T-cell (primary cell): Measurements from ENCODE around the gene PSMC5. TPM values are rescaled to one million over a fixed set of nuclear protein-coding genes. Genes with fewer than 3 reads are reported as not detected.
"Not testable (repeated sequence)": the region's sequence is repeated elsewhere in the genome, so short reads cannot be mapped to it uniquely, and the experiment has no call there.

Source experiments
- ATAC-seq, 4 experiments: fragments of 200-7000 bp in 3 of 4; fragments of 150-1000 bp in 1 of 4; cut with Tn5 transposase; replicated peaks in 1 of 4; 1 replicate in 3 of 4; 2 replicates in 1 of 4; pipeline ENCODE4 v1.10.0; 2021; ENCODE audit warnings: moderate library complexity in 3 of 4, mild to moderate bottlenecking in 2 of 4, moderate number of reproducible peaks in 1 of 4
- CTCF ChIA-PET, 2 donors: fragments of 300-600 bp; sonication (Branson Sonifier 250); formaldehyde crosslinking; loops; one replicate each; lab custom pipeline; 2022; ENCODE audit warnings: antibody characterized with exemption in 2 of 2; lab: Charles Lee
- POLR2A ChIA-PET, 2 donors: fragments of 300-600 bp; sonication (Branson Sonifier 250); formaldehyde crosslinking; loops; one replicate each; lab custom pipeline; 2022; ENCODE audit warnings: antibody characterized with exemption in 2 of 2; lab: Charles Lee
- DNase-seq, 35 experiments: peaks; one replicate each; pipeline versions ENCODE4 v3.0.0 to v3.0.0-alpha.2; 2013 to 2023
- H3K27ac ChIP-seq: one replicate; pipeline ENCODE4 v1.5.1; 2013; ENCODE audit warnings: low read length
- H3K27me3 ChIP-seq, 2 experiments: replicated peaks in 1 of 2; 1 replicate in 1 of 2; 2 replicates in 1 of 2; pipeline versions ENCODE4 v1.6.1 to v1.7.0; 2013; ENCODE audit warnings: low read length in 1 of 2, mixed read lengths in 1 of 2; ENCODE audit not compliant: control insufficient read depth in 2 of 2, insufficient read depth in 2 of 2; ENCODE audit errors: extremely low read depth in 1 of 2
- H3K36me3 ChIP-seq, 2 donors: 1 replicate in 1 of 2; 2 replicates in 1 of 2; pipeline versions ENCODE4 v1.6.1 to v1.7.0; 2013; ENCODE audit warnings: low read length in 1 of 2; ENCODE audit not compliant: control insufficient read depth in 2 of 2, insufficient read depth in 1 of 2; ENCODE audit errors: extremely low read depth in 1 of 2
- H3K4me1 ChIP-seq, 2 experiments: 1 replicate in 1 of 2; 2 replicates in 1 of 2; pipeline versions ENCODE4 v1.6.1 to v1.7.0; 2013; ENCODE audit warnings: low read length in 2 of 2, mixed read lengths in 1 of 2; ENCODE audit not compliant: insufficient read depth in 2 of 2, control insufficient read depth in 1 of 2; ENCODE audit errors: extremely low read depth in 1 of 2
- H3K4me3 ChIP-seq, 2 donors: 1 replicate in 1 of 2; 2 replicates in 1 of 2; pipeline versions ENCODE4 v1.5.1 to v1.7.0; 2013; ENCODE audit warnings: mild to moderate bottlenecking in 2 of 2, low read length in 1 of 2, moderate library complexity in 1 of 2; ENCODE audit not compliant: control insufficient read depth in 1 of 2; ENCODE audit errors: extremely low read depth in 1 of 2
- H3K9me3 ChIP-seq: 2 replicates; pipeline ENCODE4 v1.7.0; 2013
- H3K27ac Mint-ChIP-seq, 2 donors: one replicate each; pipeline ENCODE4 v1.8.0; 2020 to 2021; ENCODE audit warnings: mild to moderate bottlenecking in 2 of 2, mixed read lengths in 2 of 2
- H3K27me3 Mint-ChIP-seq, 2 donors: one replicate each; pipeline ENCODE4 v1.8.0; 2021 to 2022; ENCODE audit warnings: mixed read lengths in 2 of 2
- H3K36me3 Mint-ChIP-seq: one replicate; pipeline ENCODE4 v1.8.0; 2021; ENCODE audit warnings: mixed read lengths
- H3K4me1 Mint-ChIP-seq, 3 donors: one replicate each; pipeline ENCODE4 v1.8.0; 2020 to 2022; ENCODE audit warnings: mixed read lengths in 3 of 3, mild to moderate bottlenecking in 1 of 3
- H3K4me3 Mint-ChIP-seq, 3 donors: one replicate each; pipeline ENCODE4 v1.8.0; 2020 to 2022; ENCODE audit warnings: mild to moderate bottlenecking in 3 of 3, mixed read lengths in 3 of 3, moderate library complexity in 3 of 3
- H3K9me3 Mint-ChIP-seq, 3 donors: one replicate each; pipeline ENCODE4 v1.8.0; 2020 to 2022; ENCODE audit warnings: mixed read lengths in 3 of 3
- WGBS: methylation state at CpG from one replicate; pipeline ENCODE4 v1.1.5; 2013; ENCODE audit warnings: missing lambda C conversion rate; ENCODE audit not compliant: insufficient coverage; 5-methylcytosine and 5-hydroxymethylcytosine counted together
- total RNA-seq, 35 experiments: library from RNA in 6 of 35; stranded (reverse) in 6 of 35; fragments of 120-200 nt in 1 of 35; gene quantifications; one replicate each; pipeline versions ENCODE4 v1.2.1 to v1.2.4 and lab custom pipeline; 2013 to 2026

PSMC5 gene
- total RNA-seq, 5 donors from 2014 or later (not counting 1 experiment from before 2014, with no cell fraction given), result 83.9 to 114 (median 107) TPM

DNA sequence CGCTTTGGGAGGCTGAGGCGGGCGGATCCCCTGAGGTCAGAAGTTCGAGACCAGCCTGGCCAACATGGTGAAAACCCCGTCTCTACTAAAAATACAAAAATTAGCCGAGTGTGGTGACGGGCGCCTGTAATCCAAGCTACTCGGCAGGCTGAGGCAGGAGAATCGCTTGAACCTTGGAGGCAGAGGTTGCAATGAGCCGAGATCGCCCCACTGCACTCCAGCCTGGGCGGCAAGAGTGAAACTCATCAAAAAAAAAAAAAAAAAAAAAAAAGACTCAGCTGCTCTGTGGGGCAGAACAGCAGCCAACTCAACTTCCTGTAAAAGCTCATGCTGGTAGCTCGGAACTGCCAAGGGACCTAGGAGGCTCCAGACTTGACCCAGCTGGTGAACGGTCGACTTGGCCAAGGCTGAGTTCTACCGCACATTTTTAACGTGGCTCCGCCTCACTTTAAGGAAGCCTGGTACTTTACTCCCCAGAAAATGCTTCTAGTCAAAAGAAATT, 16.2 kb downstream of the PSMC5 start:
- not testable (repeated sequence) for H3K27me3 ChIP-seq, H3K9me3 ChIP-seq, H3K9me3 Mint-ChIP-seq, H3K27me3 Mint-ChIP-seq, H3K36me3 Mint-ChIP-seq, H3K36me3 ChIP-seq
- H3K27ac Mint-ChIP-seq, result peak overlapping the region; percentile 91 to 92
- peak in 1 of 4 experiments; percentile 20 for ATAC-seq
- peak overlapping the region; percentile 82 to 92 (median 84) for H3K4me3 Mint-ChIP-seq
- peak overlapping the region; percentile 93 to 94 for H3K4me3 ChIP-seq
- peaks cover 41 to 49% (median 48%) of the 10 kb centered on the region in 3 donors for H3K4me1 Mint-ChIP-seq
- ChIA-PET CTCF (interaction anchor here (0.5 to 1.5 kb wide), 8 partner anchors 15 to 478 kb away, joined by 3 to 9 read pairs (median 4); partner anchors contain the start of genes CCDC47 (in 1 of the 2) and PSMC5 (in 1 of the 2)), POLR2A (interaction anchor here (0.5 to 0.9 kb wide), 11 partner anchors 9 to 814 kb away, joined by 3 to 11 read pairs (median 6); partner anchors contain the start of genes DDX5 (in 1 of the 2) and ICAM2 (in 1 of the 2))
- H3K27ac ChIP-seq, result peak overlapping the region; percentile 94
- 1% methylated on average over 14 of the region's 19 CpGs for WGBS
- H3K4me1 ChIP-seq, result peaks cover 30 to 57% of the 10 kb centered on the region in 2 experiments
- DNase-seq, result peak in 12 of 35 experiments; percentile 15 to 63 (median 27)

DNA sequence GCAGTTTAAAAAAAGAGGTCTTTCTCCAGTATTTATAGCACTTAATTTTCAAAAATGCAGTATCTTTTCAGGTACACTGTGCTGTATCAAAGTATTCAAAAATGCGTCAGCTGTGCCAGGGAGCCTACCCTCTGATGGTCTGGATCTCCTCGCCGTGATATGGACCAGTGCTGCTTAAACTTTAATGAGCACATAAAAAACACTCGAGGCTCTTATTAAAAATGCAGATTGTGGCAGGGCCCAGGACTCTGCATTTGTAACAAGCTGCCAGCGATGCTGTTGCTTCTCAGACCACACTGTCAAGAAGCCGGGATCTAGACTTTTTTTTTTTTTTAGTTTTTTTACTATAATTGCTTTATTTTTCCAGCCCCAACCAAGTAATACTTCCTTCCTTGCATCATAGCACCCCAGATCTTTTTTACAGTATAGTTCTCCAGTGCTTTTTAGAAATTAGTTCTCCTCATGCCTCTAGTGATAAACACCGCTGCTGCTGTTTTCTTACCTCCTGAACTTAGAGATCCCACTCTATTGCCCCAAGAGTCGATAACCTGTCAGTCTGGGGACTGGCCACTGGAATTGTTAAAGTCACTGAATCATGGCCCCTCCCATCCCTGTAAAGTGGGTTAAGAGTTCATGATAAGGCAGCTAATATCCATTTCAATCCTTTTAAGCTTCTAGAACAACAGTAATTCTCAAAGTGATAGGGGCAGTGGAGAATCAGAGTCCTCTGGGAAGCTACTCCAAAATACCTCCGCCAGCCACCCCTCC, 16.9 kb downstream of the PSMC5 start:
- CTCF ChIA-PET, result interaction anchor here (0.5 to 1.5 kb wide), 5 partner anchors 61 to 479 kb away, joined by 3 to 9 read pairs (median 5); partner anchors contain the start of gene CCDC47 (in 1 of the 2)
- peaks cover 40 to 50% (median 47%) of the 10 kb centered on the region in 3 donors for H3K4me1 Mint-ChIP-seq
- H3K9me3 ChIP-seq, result no peaks in the 10 kb centered on the region

DNA sequence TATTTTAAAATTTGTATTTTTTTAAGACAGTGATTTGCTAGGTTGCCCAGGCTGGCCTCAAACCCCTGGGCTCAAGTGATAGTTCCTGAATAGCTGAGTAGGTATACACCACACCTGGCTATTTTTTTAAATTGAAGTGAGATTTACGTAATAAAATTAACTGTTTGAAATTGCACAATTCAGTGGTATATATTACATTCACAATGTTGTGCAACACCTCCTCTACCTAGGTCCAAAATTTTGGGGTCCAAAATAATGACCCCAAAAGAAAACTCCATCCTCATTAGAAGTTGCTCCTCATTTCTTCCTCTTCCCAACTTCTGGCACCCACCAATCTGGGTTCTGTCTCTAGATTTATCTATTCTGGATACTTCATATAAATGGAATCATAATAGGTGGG, 18.3 kb downstream of the PSMC5 start:
- POLR2A ChIA-PET, result no interaction called here
- H3K4me1 ChIP-seq, result peaks cover 12 to 48% of the 10 kb centered on the region in 2 experiments
- no peak overlapping the region for H3K4me3 ChIP-seq
- no peak overlapping the region for H3K4me3 Mint-ChIP-seq
- H3K36me3 ChIP-seq, result no peaks in the 10 kb centered on the region
- no CpG with 5 or more reads among the region's 1 CpG for WGBS
- no peaks in the 10 kb centered on the region for H3K27me3 Mint-ChIP-seq
- H3K36me3 Mint-ChIP-seq, result no peaks in the 10 kb centered on the region
- DNase-seq, result no peak
- CTCF ChIA-PET, result no interaction called here
- no peaks in the 10 kb centered on the region for H3K9me3 Mint-ChIP-seq
- H3K4me1 Mint-ChIP-seq, result peaks cover 32 to 41% (median 40%) of the 10 kb centered on the region in 3 donors
- H3K27ac ChIP-seq, result no peak overlapping the region
- no peak overlapping the region for H3K27ac Mint-ChIP-seq
- no peaks in the 10 kb centered on the region for H3K27me3 ChIP-seq
- H3K9me3 ChIP-seq, result no peaks in the 10 kb centered on the region
- ATAC-seq, result no peak

More for the DNA sequence above, 16.9 kb downstream of the PSMC5 start:
- peak overlapping the region in 1 of 2 donors; percentile 93 for H3K4me3 ChIP-seq
- 95% methylated on average over 6 of the region's 9 CpGs for WGBS
- Mint-ChIP-seq H3K4me3 (peak overlapping the region; percentile 82 to 92 (median 84)), H3K36me3 (no peaks in the 10 kb centered on the region), H3K9me3 (no peaks in the 10 kb centered on the region), H3K27ac (peak overlapping the region; percentile 91 to 92), H3K27me3 (no peaks in the 10 kb centered on the region)
- peaks cover 24 to 57% of the 10 kb centered on the region in 2 experiments for H3K4me1 ChIP-seq
- no peaks in the 10 kb centered on the region for H3K27me3 ChIP-seq
- POLR2A ChIA-PET, result interaction anchor here (0.5 to 0.9 kb wide), 9 partner anchors 9 to 814 kb away, joined by 3 to 11 read pairs (median 5); partner anchors contain the start of gene DDX5 (in 1 of the 2)
- no peak for ATAC-seq
- no peaks in the 10 kb centered on the region for H3K36me3 ChIP-seq
- peak in 1 of 35 experiments; percentile 6 for DNase-seq
- H3K27ac ChIP-seq, result peak overlapping the region; percentile 94

DNA sequence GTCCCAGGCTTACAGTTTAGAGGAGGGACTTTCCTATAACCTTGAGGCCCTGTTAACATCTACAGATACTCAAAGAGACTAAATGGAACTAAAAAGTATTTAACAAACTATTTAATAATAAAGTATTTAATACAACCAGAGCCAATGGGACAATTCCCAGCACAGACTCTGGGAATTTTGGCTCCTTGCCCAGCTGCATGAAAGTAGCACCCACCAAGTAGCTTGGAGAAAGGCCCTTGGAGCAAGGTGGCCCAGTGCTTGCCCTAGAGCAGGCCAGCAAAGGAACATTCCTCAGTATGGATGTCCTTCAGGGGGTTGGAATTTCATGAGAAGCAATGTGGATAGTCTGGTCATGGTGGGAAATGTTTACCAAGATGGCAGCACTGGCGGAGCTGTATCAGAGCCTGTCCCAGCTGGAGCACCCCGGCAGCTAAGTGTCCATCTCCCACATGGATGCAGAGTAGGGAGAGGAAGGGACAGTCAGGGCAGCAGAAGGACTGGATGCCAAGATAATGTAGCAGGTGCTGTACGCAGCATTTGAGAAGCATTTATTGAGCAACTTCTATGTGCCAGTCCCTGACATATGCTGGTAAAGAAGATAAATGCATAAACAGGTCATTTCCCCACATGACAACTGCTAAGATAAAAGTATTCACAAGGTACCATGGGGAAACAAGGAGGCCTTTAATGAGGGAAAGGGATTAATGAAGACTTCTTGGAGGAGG, 20.5 kb downstream of the PSMC5 start:
- POLR2A ChIA-PET, result no interaction called here
- Mint-ChIP-seq H3K27ac (no peak overlapping the region), H3K4me3 (peak overlapping the region; percentile 3 to 69 (median 53)), H3K27me3 (no peaks in the 10 kb centered on the region), H3K9me3 (no peaks in the 10 kb centered on the region), H3K36me3 (no peaks in the 10 kb centered on the region), H3K4me1 (peaks cover 22 to 28% (median 26%) of the 10 kb centered on the region in 3 donors)
- 50% methylated on average over 2 of the region's 3 CpGs for WGBS
- Histone ChIP-seq H3K36me3 (no peaks in the 10 kb centered on the region), H3K27me3 (no peaks in the 10 kb centered on the region), H3K4me1 (peaks cover 2 to 31% of the 10 kb centered on the region in 2 experiments), H3K9me3 (no peaks in the 10 kb centered on the region), H3K27ac (no peak overlapping the region), H3K4me3 (no peak overlapping the region)
- CTCF ChIA-PET, result interaction anchor here (0.5 to 2.4 kb wide), 4 partner anchors 17 to 74 kb away, joined by 3 to 12 read pairs (median 3); partner anchors contain the start of genes CCDC47 (in 1 of the 2), DDX42 (in 1 of the 2), FTSJ3 (in 1 of the 2) and PSMC5 (in 1 of the 2)
- no peak for ATAC-seq
- no peak for DNase-seq

DNA sequence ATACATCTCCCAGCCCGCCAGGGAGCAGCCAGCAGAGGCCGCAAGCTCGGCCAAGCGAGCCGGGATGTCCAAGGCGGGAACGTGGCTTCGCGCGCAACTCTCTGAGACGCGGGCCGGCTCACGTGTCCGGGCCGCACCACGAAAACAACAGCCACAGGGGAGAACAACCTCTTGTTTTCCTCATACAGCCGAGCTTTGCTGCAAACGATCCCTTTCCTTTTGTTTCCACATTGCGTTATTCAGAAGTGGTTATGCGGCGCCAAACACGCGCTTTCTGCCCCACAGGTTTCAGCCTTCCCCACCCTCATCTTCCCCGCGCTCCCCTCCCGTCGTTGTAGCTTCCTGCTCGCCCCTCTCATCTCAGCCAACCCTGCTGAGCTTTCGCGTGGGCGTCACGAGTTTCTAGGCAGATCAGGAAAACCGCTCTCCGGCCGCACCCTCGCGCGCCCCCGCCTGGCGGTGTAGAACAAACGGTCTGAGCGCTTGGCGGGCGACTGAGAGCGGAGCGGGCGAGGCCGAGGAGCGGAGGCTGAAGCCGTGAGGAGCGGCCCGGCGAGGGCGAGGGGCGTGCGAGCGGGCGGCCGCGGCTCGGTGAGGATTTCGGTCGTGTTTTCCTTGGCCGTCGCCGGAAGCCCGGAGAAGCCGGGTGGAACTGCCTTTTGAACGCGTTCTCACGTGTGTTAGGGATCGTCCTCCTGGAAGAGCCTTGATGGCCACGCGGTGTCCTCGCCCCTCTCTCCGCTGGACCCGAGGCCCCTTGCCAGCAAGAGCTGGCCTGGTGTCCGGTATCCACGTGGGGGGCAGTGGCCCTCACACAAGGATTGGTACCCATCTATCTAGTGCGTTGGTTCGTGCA, 21.8 kb downstream of the PSMC5 start:
- peak overlapping the region; percentile 33 to 56 for H3K4me3 ChIP-seq
- WGBS, result 29% methylated on average over 82 of the region's 82 CpGs
- DNase-seq (peak; percentile 84 to 97 (median 91)), ATAC-seq (peak; percentile 96 to 98 (median 97))
- peak overlapping the region; percentile 69 to 78 (median 75) for H3K4me3 Mint-ChIP-seq
- ChIA-PET CTCF (interaction anchor here (0.6 to 2.4 kb wide), 13 partner anchors 9 to 905 kb away, joined by 3 to 12 read pairs (median 3); partner anchors contain the start of genes CCDC47 (in 1 of the 2), DDX42 (in 1 of the 2), ICAM2 (in 1 of the 2) and PSMC5 (in 1 of the 2)), POLR2A (interaction anchor here (0.5 to 0.8 kb wide), 4 partner anchors 81 to 650 kb away, joined by 3 to 5 read pairs (median 4); no protein-coding TSS in a partner anchor)
- H3K4me1 ChIP-seq, result peaks cover 0 to 21% of the 10 kb centered on the region in 2 experiments
- H3K9me3 Mint-ChIP-seq, result no peaks in the 10 kb centered on the region
- no peaks in the 10 kb centered on the region for H3K36me3 Mint-ChIP-seq
- no peaks in the 10 kb centered on the region for H3K36me3 ChIP-seq
- peak overlapping the region; percentile 86 to 94 for H3K27ac Mint-ChIP-seq
- H3K27ac ChIP-seq, result peak overlapping the region; percentile 58
- H3K4me1 Mint-ChIP-seq, result peaks cover 17 to 22% (median 17%) of the 10 kb centered on the region in 3 donors
- no peaks in the 10 kb centered on the region for H3K27me3 ChIP-seq
- no peaks in the 10 kb centered on the region for H3K27me3 Mint-ChIP-seq
- no peaks in the 10 kb centered on the region for H3K9me3 ChIP-seq
